ENCODE results near the gene LENG8. TPM values are rescaled to one million over a fixed set of nuclear protein-coding genes. Genes with fewer than 3 reads are reported as not detected.

Gene LENG8
- total and polyA plus RNA-seq, 4 donors = 6.9 to 46.7 (median 18.7) TPM

DNA sequence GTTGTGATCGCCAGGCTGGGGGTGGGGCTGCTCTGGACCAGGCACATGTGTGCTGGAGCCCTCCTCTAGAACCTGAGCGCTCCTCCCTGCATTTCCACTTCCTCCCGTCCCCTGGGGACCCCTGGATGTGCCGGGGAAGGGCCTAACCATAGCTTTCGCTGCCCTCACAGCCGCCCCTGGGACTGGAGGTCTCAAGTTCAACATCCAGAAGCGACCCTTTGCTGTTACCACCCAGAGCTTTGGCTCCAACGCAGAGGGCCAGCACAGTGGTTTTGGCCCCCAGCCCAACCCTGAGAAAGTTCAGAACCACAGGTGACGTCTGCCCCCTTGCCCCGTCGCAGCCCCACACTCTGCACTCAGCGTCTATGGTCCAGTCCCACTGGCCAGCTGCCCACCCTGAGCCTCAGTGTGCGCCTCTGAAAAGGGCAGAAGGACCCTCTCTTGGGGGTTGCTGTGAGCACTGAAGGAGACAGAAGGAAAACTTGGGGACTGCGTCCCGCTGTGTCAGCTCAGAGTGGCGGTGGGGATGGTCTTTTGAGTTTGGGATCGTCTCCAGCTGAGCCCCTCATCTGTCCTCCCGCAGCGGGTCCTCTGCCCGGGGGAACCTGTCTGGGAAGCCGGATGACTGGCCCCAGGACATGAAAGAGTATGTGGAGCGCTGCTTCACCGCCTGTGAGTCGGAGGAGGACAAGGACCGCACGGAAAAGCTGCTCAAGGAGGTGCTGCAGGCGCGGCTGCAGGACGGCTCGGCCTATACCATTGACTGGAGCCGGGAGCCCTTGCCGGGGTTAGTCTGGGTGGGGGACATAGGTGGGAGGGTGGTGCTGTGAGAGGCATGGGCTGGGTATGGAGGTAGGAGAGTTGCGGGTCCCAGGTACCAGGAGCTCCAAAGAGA, 6.0 kb downstream of the LENG8 start:
- 97% methylated on average over 33 of the region's 33 CpGs for WGBS
- H3K9ac ChIP-seq (ENCODE audit: low read depth in 1 of 2, low read length in 2 of 2) = no peak overlapping the region
- peaks cover 50 to 82% (median 69%) of the 10 kb centered on the region in 4 donors for H3K36me3 ChIP-seq (ENCODE audit: control insufficient read depth in 4 of 4, insufficient read depth in 3 of 4, low read depth in 1 of 4, low read length in 3 of 4)
- no peak for DNase-seq (ENCODE audit: low spot score)
- H3K4me1 ChIP-seq (ENCODE audit: control insufficient read depth in 4 of 4, insufficient read depth in 4 of 4, low read length in 3 of 4) = peaks cover 3 to 15% (median 15%) of the 10 kb centered on the region in 4 donors
- no peaks in the 10 kb centered on the region for H3K9me3 ChIP-seq (ENCODE audit: control insufficient read depth in 4 of 4, low read length in 3 of 4)
- TF ChIP-seq EGR1 (IDR thresholded peaks at IDR 0.05; ENCODE audit: low read depth in 2 of 2) (no peak), HNF4G (IDR thresholded peaks at IDR 0.05) (no peak), RXRA (IDR thresholded peaks at IDR 0.05) (no peak), REST (IDR thresholded peaks at IDR 0.05) (no peak), GABPA (IDR thresholded peaks at IDR 0.05 in 1 of 2, conservative IDR thresholded peaks at IDR 0.05 in 1 of 2) (no peak), FOXA2 (IDR thresholded peaks at IDR 0.05) (no peak), ATF3 (IDR thresholded peaks at IDR 0.05) (no peak), NR2F2 (IDR thresholded peaks at IDR 0.05) (no peak), SP1 (IDR thresholded peaks at IDR 0.05) (no peak), TAF1 (conservative IDR thresholded peaks at IDR 0.05) (no peak), RAD21 (IDR thresholded peaks at IDR 0.05) (no peak), YY1 (IDR thresholded peaks at IDR 0.05) (no peak), ZBTB33 (IDR thresholded peaks at IDR 0.05) (no peak), FOXA1 (IDR thresholded peaks at IDR 0.05) (no peak)
- TF ChIP-seq, protein P1, sequence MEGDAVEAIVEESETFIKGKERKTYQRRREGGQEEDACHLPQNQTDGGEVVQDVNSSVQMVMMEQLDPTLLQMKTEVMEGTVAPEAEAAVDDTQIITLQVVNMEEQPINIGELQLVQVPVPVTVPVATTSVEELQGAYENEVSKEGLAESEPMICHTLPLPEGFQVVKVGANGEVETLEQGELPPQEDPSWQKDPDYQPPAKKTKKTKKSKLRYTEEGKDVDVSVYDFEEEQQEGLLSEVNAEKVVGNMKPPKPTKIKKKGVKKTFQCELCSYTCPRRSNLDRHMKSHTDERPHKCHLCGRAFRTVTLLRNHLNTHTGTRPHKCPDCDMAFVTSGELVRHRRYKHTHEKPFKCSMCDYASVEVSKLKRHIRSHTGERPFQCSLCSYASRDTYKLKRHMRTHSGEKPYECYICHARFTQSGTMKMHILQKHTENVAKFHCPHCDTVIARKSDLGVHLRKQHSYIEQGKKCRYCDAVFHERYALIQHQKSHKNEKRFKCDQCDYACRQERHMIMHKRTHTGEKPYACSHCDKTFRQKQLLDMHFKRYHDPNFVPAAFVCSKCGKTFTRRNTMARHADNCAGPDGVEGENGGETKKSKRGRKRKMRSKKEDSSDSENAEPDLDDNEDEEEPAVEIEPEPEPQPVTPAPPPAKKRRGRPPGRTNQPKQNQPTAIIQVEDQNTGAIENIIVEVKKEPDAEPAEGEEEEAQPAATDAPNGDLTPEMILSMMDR (IDR thresholded peaks at IDR 0.05; ENCODE audit: low read depth, low read length, missing input control) = no peak
- no peak overlapping the region for H3K27ac ChIP-seq (ENCODE audit: low read depth in 1 of 2, low read length in 2 of 2)
- H3K4me3 ChIP-seq (ENCODE audit: low read depth in 1 of 3, low read length in 3 of 3) = no peak overlapping the region
- H3K27me3 ChIP-seq (ENCODE audit: control insufficient read depth in 4 of 4, insufficient read depth in 4 of 4, low read length in 3 of 4) = no peaks in the 10 kb centered on the region
